Endothelial cell of umbilical vein (primary cell): ENCODE measurements around the gene MITD1. TPM values are rescaled to one million over a fixed set of nuclear protein-coding genes. Genes with fewer than 3 reads are reported as not detected.
"Not testable (repeated sequence)": the region's sequence is repeated elsewhere in the genome, so short reads cannot be mapped to it uniquely, and the experiment has no call there.

Experiments used
- BruUV-seq: library from RNA; stranded (reverse); fragments of 400-500 nt; replicated peaks from 2 replicates; lab custom pipeline; 2021; lab: Mats Ljungman, UMichigan
- CTCF ChIA-PET: fragments of 300-600, 350-600 bp; sonication (Branson Sonifier 250); formaldehyde crosslinking; loops from one replicate; lab custom pipeline; 2021; ENCODE audit warnings: antibody characterized with exemption, inconsistent platforms; lab: Charles Lee
- POLR2A ChIA-PET: fragments of 300-600, 350-600 bp; sonication (Branson Sonifier 250); formaldehyde crosslinking; loops from one replicate; lab custom pipeline; 2021; ENCODE audit warnings: antibody characterized with exemption, inconsistent platforms; lab: Charles Lee
- DNase-seq: peaks from one replicate; pipeline ENCODE4 v3.0.0-alpha.2; 2011; ENCODE audit warnings: low read depth, low spot score
- FAIRE-seq: peaks from 2 replicates; lab custom pipeline; 2011; peaks lifted over from hg19 to GRCh38; lab: Jason Lieb, UNC
- H2AFZ ChIP-seq: 2 replicates; pipeline ENCODE4 v1.6.0; 2012; ENCODE audit warnings: low read depth, low read length, control low read depth, inconsistent platforms
- H3K27ac ChIP-seq: 2 replicates; pipeline ENCODE4 v1.5.1; 2011; ENCODE audit warnings: low read depth, mild to moderate bottlenecking, control low read depth, low read length, moderate library complexity; ENCODE audit not compliant: insufficient read depth
- H3K27me3 ChIP-seq, 2 experiments: 2 replicates each; pipeline versions ENCODE4 v1.6.0 to v1.6.1; 2011; ENCODE audit warnings: low read length in 2 of 2, mixed read lengths in 1 of 2; ENCODE audit not compliant: control insufficient read depth in 2 of 2, insufficient read depth in 2 of 2
- H3K36me3 ChIP-seq, 2 experiments: 2 replicates in 1 of 2; 3 replicates in 1 of 2; pipeline ENCODE4 v1.5.1; 2011; ENCODE audit warnings: low read length in 2 of 2, mild to moderate bottlenecking in 1 of 2, moderate library complexity in 1 of 2; ENCODE audit not compliant: control insufficient read depth in 2 of 2, insufficient read depth in 2 of 2; ENCODE audit errors: extremely low read depth in 1 of 2
- H3K4me1 ChIP-seq: 3 replicates; pipeline ENCODE4 v1.5.1; 2011; ENCODE audit warnings: mild to moderate bottlenecking, low read length; ENCODE audit not compliant: control insufficient read depth, insufficient read depth; ENCODE audit errors: extremely low read depth
- H3K4me2 ChIP-seq: 2 replicates; pipeline ENCODE4 v1.6.1; 2011; ENCODE audit warnings: low read length, control low read depth, mixed read lengths; ENCODE audit not compliant: insufficient read depth
- H3K4me3 ChIP-seq, 3 experiments: fragments of 200-600 bp in 1 of 3; sonication (generic), shearing (Covaris generic) in 1 of 3; replicated peaks in 1 of 3; 2 replicates each; pipeline ENCODE4 v1.5.1; 2011 to 2016; ENCODE audit warnings: control low read depth in 3 of 3, low read length in 3 of 3, mild to moderate bottlenecking in 2 of 3, inconsistent platforms in 1 of 3, low read depth in 1 of 3, moderate library complexity in 1 of 3; ENCODE audit not compliant: insufficient read depth in 1 of 3
- H3K79me2 ChIP-seq: 2 replicates; pipeline ENCODE4 v1.6.0; 2012; ENCODE audit warnings: low read length, inconsistent platforms; ENCODE audit not compliant: control insufficient read depth, insufficient read depth
- H3K9ac ChIP-seq: replicated peaks from 2 replicates; pipeline ENCODE3; 2011; ENCODE audit warnings: low read length, control low read depth; ENCODE audit not compliant: insufficient read depth; ENCODE audit errors: extremely low read depth
- H3K9me1 ChIP-seq: replicated peaks from 3 replicates; pipeline ENCODE4 v1.6.0; 2011; ENCODE audit warnings: mild to moderate bottlenecking, low read length; ENCODE audit not compliant: control insufficient read depth, insufficient read depth; ENCODE audit errors: extremely low read depth
- H3K9me3 ChIP-seq: replicated peaks from 2 replicates; pipeline ENCODE4 v1.5.1; 2012; ENCODE audit warnings: low read length, inconsistent platforms; ENCODE audit not compliant: control insufficient read depth, insufficient read depth
- H4K20me1 ChIP-seq: replicated peaks from 2 replicates; pipeline ENCODE3; 2011; ENCODE audit warnings: mild to moderate bottlenecking, low read length; ENCODE audit not compliant: control insufficient read depth, insufficient read depth; ENCODE audit errors: extremely low read depth
- CTCF ChIP-seq, 2 donors: IDR thresholded peaks; 1 replicate in 1 of 2; 2 replicates in 1 of 2; pipeline ENCODE4 v1.5.1; 2011; ENCODE audit warnings: low read length in 2 of 2, mild to moderate bottlenecking in 2 of 2, moderate library complexity in 2 of 2, control low read depth in 1 of 2, inconsistent platforms in 1 of 2, low read depth in 1 of 2; ENCODE audit not compliant: insufficient read depth in 1 of 2; ENCODE audit errors: extremely low read depth in 1 of 2
- EZH2 ChIP-seq: IDR thresholded peaks from 2 replicates; pipeline ENCODE4 v1.6.1; 2012; ENCODE audit warnings: borderline replicate concordance, low read depth, mild to moderate bottlenecking, moderate library complexity, low read length, inconsistent platforms; ENCODE audit not compliant: severe bottlenecking
- FOS ChIP-seq: IDR thresholded peaks from 2 replicates; pipeline ENCODE4 v1.6.1; 2011; ENCODE audit warnings: mild to moderate bottlenecking, low read length, moderate library complexity, borderline replicate concordance; ENCODE audit not compliant: insufficient read depth
- GATA2 ChIP-seq: IDR thresholded peaks from 2 replicates; pipeline ENCODE4 v1.7.0; 2011; ENCODE audit warnings: low read depth, mild to moderate bottlenecking, moderate library complexity, mixed read lengths, low read length; ENCODE audit not compliant: insufficient read length, insufficient read depth
- JUN ChIP-seq: IDR thresholded peaks from 2 replicates; pipeline ENCODE4 v1.6.1; 2011; ENCODE audit warnings: borderline replicate concordance, low read depth; ENCODE audit not compliant: insufficient read length, insufficient read depth
- MAX ChIP-seq: IDR thresholded peaks from 2 replicates; pipeline ENCODE4 v1.6.1; 2011; ENCODE audit not compliant: insufficient read depth, insufficient read length
- MYC ChIP-seq: IDR thresholded peaks from one replicate; pipeline ENCODE4 v1.6.1; 2011; ENCODE audit warnings: mild to moderate bottlenecking, low read depth, low read length
- POLR2A ChIP-seq: IDR thresholded peaks from 2 replicates; pipeline ENCODE4 v1.6.1; 2012; ENCODE audit warnings: low read depth, mild to moderate bottlenecking, control low read depth, low read length
- POLR2AphosphoS5 ChIP-seq: IDR thresholded peaks from 2 replicates; pipeline ENCODE4 v1.6.1; 2012; ENCODE audit warnings: low read depth, mild to moderate bottlenecking, control low read depth, low read length, moderate library complexity; ENCODE audit not compliant: insufficient read depth
- dilution Hi-C: fragments of 300-500 bp; cut with MboI; formaldehyde crosslinking; loops from one replicate; pipeline ENCODE4 v1.15.0; 2019; ENCODE audit warnings: low sequenced_read_pairs; ENCODE audit not compliant: extremely low pct_ligation_motif_present
- intact Hi-C: fragments of 100-400 bp; cut with micrococcal nuclease; formaldehyde crosslinking; loops from one replicate; pipeline ENCODE4 v1.10.0; 2022
- polyA plus RNA-seq, 4 experiments: library from polyadenylated mRNA; depleted of rRNA in 3 of 4; stranded (reverse) in 3 of 4; unstranded in 1 of 4; fragments of >200 nt; gene quantifications; 2 replicates each; pipeline versions ENCODE4 v1.2.1 to v1.2.3, GENCODE V29; 2011 to 2012; ENCODE audit warnings: missing spikeins in 1 of 4
- total RNA-seq: library from RNA; stranded (reverse); gene quantifications from 2 replicates; pipeline ENCODE4 v1.2.3, GENCODE V29; 2021

MITD1 gene
- total and polyA plus RNA-seq, 2 donors (not counting 3 experiments of a cell fraction or from before 2014, with no cell fraction given), result 11.1 to 30.0 TPM

GRCh38 chr2:99198103-99198841 lies 17.4 kb upstream of the MITD1 start:
- no peak for TF ChIP-seq POLR2A
- no peak for TF ChIP-seq EZH2
- TF ChIP-seq CTCF (IDR thresholded peaks at IDR 0.05; ENCODE audit: extremely low read depth in 1 of 2, insufficient read depth in 1 of 2, low read depth in 1 of 2, low read length in 2 of 2), result no peak
- no peak for TF ChIP-seq MYC
- no peak for TF ChIP-seq GATA2
- TF ChIP-seq POLR2AphosphoS5, result no peak
- TF ChIP-seq MAX, result no peak
- TF ChIP-seq FOS, result no peak
- no peak for TF ChIP-seq JUN
- H3K4me3 ChIP-seq, result no peak overlapping the region
- no peaks in the 10 kb centered on the region for H3K27me3 ChIP-seq
- no peak overlapping the region for H3K9ac ChIP-seq
- no peak for DNase-seq
- no peaks in the 10 kb centered on the region for H3K4me1 ChIP-seq
- no peak for FAIRE-seq
- peaks cover 0 to 6% of the 10 kb centered on the region in 2 experiments for H3K36me3 ChIP-seq
- no peaks in the 10 kb centered on the region for H3K9me1 ChIP-seq
- H3K27ac ChIP-seq, result no peak overlapping the region
- dilution Hi-C loops (no loop called here), intact Hi-C loops (no loop called here)
- no peak overlapping the region for H3K4me2 ChIP-seq
- H2AFZ ChIP-seq, result no peak overlapping the region
- no peaks in the 10 kb centered on the region for H3K79me2 ChIP-seq
- BruUV-seq, result no TSS peak
- ChIA-PET CTCF (no interaction called here), POLR2A (no interaction called here)
- H4K20me1 ChIP-seq, result no peaks in the 10 kb centered on the region
- no peaks in the 10 kb centered on the region for H3K9me3 ChIP-seq

GRCh38 chr2:99192364-99192763 lies 11.5 kb upstream of the MITD1 start:
- BruUV-seq, CTCF ChIA-PET: not testable (repeated sequence)

More at GRCh38 chr2:99192364-99192763, 11.5 kb upstream of the MITD1 start:
- H3K4me2 ChIP-seq, intact Hi-C loops, FAIRE-seq, H3K4me3 ChIP-seq, H3K36me3 ChIP-seq, H3K27ac ChIP-seq, H3K27me3 ChIP-seq, H4K20me1 ChIP-seq, H3K9me3 ChIP-seq, H3K79me2 ChIP-seq, dilution Hi-C loops, H3K9ac ChIP-seq, H2AFZ ChIP-seq, H3K9me1 ChIP-seq, H3K4me1 ChIP-seq, POLR2A ChIA-PET, DNase-seq: not testable (repeated sequence)
